Measurements from ENCODE around the gene FGR. TPM values are rescaled to one million over a fixed set of nuclear protein-coding genes. Genes with fewer than 3 reads are reported as not detected.
A peak's percentile ranks its signal among the peaks of the same experiment; 100 is the strongest.

The FGR gene
- total RNA-seq, 1 donor from 2014 or later: not detected

DNA sequence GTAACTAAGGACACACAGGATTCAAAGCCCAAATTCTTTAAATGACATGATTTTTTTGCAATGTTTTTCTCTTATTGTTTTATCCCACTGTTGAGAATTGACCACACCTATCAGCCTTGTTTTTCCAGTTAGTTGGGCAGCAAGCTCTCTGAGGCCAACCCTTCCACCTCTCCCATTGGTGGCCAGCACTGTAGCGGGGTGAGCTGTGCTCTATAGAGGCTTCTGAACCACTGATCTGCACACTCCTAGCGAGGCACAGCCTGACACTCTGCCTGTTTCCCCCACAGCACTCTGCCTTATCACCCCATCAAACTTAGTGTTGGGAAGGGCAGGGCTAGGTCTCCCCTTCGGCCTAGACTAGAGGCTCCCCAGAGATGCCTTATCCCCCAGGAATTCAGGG, 50.5 kb downstream of the FGR start:
- peaks cover 2% of the 10 kb centered on the region for H3K36me3 ChIP-seq (ENCODE audit: insufficient read depth, low read length)
- H3K4me3 Mint-ChIP-seq (ENCODE audit: unreplicated experiment): no peak overlapping the region
- H3K36me3 Mint-ChIP-seq (ENCODE audit: low read depth, unreplicated experiment): peaks cover 22% of the 10 kb centered on the region
- peaks cover 8% of the 10 kb centered on the region for H3K4me1 ChIP-seq (ENCODE audit: insufficient read depth, low read length)
- H3K9me3 Mint-ChIP-seq (ENCODE audit: unreplicated experiment): no peaks in the 10 kb centered on the region
- peaks cover 89% of the 10 kb centered on the region for H3K79me2 ChIP-seq (ENCODE audit: insufficient read depth, low read length)
- TF ChIP-seq CTCF (IDR thresholded peaks at IDR 0.05; ENCODE audit: insufficient read depth, low read depth, low read length): no peak
- no peak overlapping the region for H3K4me3 ChIP-seq (ENCODE audit: insufficient read depth, low read depth, low read length)
- H3K27ac Mint-ChIP-seq (ENCODE audit: unreplicated experiment): peak overlapping the region; percentile 67
- FAIRE-seq: no peak
- H2AFZ ChIP-seq (ENCODE audit: low read depth, low read length): no peak overlapping the region
- H3K27me3 Mint-ChIP-seq (ENCODE audit: low read depth, unreplicated experiment): no peaks in the 10 kb centered on the region
- DNase-seq (ENCODE audit: low read depth): no peak
- H3K27ac ChIP-seq (ENCODE audit: low read depth, low read length): no peak overlapping the region
- no peaks in the 10 kb centered on the region for H3K9me3 ChIP-seq (ENCODE audit: insufficient read depth, low read depth, low read length)
- no peak overlapping the region for H3K9ac ChIP-seq (ENCODE audit: low read length)
- H3K4me1 Mint-ChIP-seq (ENCODE audit: low read depth, unreplicated experiment): peaks cover 37% of the 10 kb centered on the region
- H3K4me2 ChIP-seq (ENCODE audit: low read length): no peak overlapping the region
- H3K27me3 ChIP-seq (ENCODE audit: insufficient read depth, low read length): no peaks in the 10 kb centered on the region
- peaks cover 96% of the 10 kb centered on the region for H4K20me1 ChIP-seq (ENCODE audit: insufficient read depth, low read length)

- no peak for TF ChIP-seq CTCF (IDR thresholded peaks at IDR 0.05; ENCODE audit: insufficient read depth, low read depth, low read length)
- TF ChIP-seq EZH2 (IDR thresholded peaks at IDR 0.05; ENCODE audit: insufficient read depth, low read length): no peak
- H3K79me2 ChIP-seq (ENCODE audit: insufficient read depth, low read length): peaks cover 87% of the 10 kb centered on the region
- FAIRE-seq (no peak), DNase-seq (ENCODE audit: low read depth) (no peak)
- no peak overlapping the region for H2AFZ ChIP-seq (ENCODE audit: low read depth, low read length)
- Mint-ChIP-seq H3K4me3 (ENCODE audit: unreplicated experiment) (peak overlapping the region; percentile 50), H3K36me3 (ENCODE audit: low read depth, unreplicated experiment) (peaks cover 22% of the 10 kb centered on the region), H3K27me3 (ENCODE audit: low read depth, unreplicated experiment) (no peaks in the 10 kb centered on the region), H3K9me3 (ENCODE audit: unreplicated experiment) (no peaks in the 10 kb centered on the region), H3K27ac (ENCODE audit: unreplicated experiment) (peak overlapping the region; percentile 44), H3K4me1 (ENCODE audit: low read depth, unreplicated experiment) (peaks cover 43% of the 10 kb centered on the region)
- H3K4me2 ChIP-seq (ENCODE audit: low read length): no peak overlapping the region
- no peak overlapping the region for H3K27ac ChIP-seq (ENCODE audit: low read depth, low read length)
- H4K20me1 ChIP-seq (ENCODE audit: insufficient read depth, low read length): peaks cover 93% of the 10 kb centered on the region
- H3K4me1 ChIP-seq (ENCODE audit: insufficient read depth, low read length): no peaks in the 10 kb centered on the region
- no peaks in the 10 kb centered on the region for H3K27me3 ChIP-seq (ENCODE audit: insufficient read depth, low read length)
- H3K9ac ChIP-seq (ENCODE audit: low read length): no peak overlapping the region
- H3K9me3 ChIP-seq (ENCODE audit: insufficient read depth, low read depth, low read length): no peaks in the 10 kb centered on the region
- no peaks in the 10 kb centered on the region for H3K36me3 ChIP-seq (ENCODE audit: insufficient read depth, low read length)
- H3K4me3 ChIP-seq (ENCODE audit: insufficient read depth, low read depth, low read length): no peak overlapping the region
These were observed 51.5 kb downstream of the FGR start for GRCh38 chr1:27583479-27583878.

DNA sequence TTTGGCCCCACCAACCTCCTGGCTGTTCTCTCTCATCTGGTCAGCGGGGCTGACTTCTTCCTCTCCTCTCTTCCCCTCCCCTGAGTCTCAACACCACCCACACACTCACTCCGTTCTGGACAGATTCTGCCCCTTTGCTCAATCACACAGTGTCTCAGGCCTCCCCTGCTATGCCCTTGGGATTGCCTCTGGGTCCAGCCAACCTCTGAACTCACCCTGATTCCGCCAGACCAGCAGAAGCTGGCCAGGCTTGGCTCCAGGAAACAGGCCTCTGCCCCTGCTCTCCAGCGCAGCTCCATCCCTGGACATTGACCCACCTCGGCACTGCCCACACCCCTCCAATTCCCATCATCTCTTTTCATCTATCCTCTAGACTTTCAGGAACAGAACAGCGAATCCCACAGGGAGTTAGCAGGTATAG, 53.2 kb downstream of the FGR start:
- Histone ChIP-seq H2AFZ (ENCODE audit: low read depth, low read length) (no peak overlapping the region), H3K27me3 (ENCODE audit: insufficient read depth, low read length) (no peaks in the 10 kb centered on the region), H3K9me3 (ENCODE audit: insufficient read depth, low read depth, low read length) (no peaks in the 10 kb centered on the region), H3K79me2 (ENCODE audit: insufficient read depth, low read length) (peaks cover 82% of the 10 kb centered on the region), H3K4me2 (ENCODE audit: low read length) (no peak overlapping the region), H3K4me1 (ENCODE audit: insufficient read depth, low read length) (peaks cover under 1% of the 10 kb centered on the region), H3K9ac (ENCODE audit: low read length) (no peak overlapping the region), H3K4me3 (ENCODE audit: insufficient read depth, low read depth, low read length) (no peak overlapping the region), H4K20me1 (ENCODE audit: insufficient read depth, low read length) (peaks cover 88% of the 10 kb centered on the region), H3K27ac (ENCODE audit: low read depth, low read length) (no peak overlapping the region), H3K36me3 (ENCODE audit: insufficient read depth, low read length) (no peaks in the 10 kb centered on the region)
- TF ChIP-seq EZH2 (IDR thresholded peaks at IDR 0.05; ENCODE audit: insufficient read depth, low read length) (no peak), CTCF (IDR thresholded peaks at IDR 0.05; ENCODE audit: insufficient read depth, low read depth, low read length) (no peak)
- Mint-ChIP-seq H3K36me3 (ENCODE audit: low read depth, unreplicated experiment) (peaks cover 22% of the 10 kb centered on the region), H3K4me3 (ENCODE audit: unreplicated experiment) (peak overlapping the region; percentile 43), H3K4me1 (ENCODE audit: low read depth, unreplicated experiment) (peaks cover 46% of the 10 kb centered on the region), H3K27me3 (ENCODE audit: low read depth, unreplicated experiment) (no peaks in the 10 kb centered on the region), H3K27ac (ENCODE audit: unreplicated experiment) (peak overlapping the region; percentile 62), H3K9me3 (ENCODE audit: unreplicated experiment) (no peaks in the 10 kb centered on the region)
- FAIRE-seq: no peak
- no peak for DNase-seq (ENCODE audit: low read depth)

Measured in astrocyte (in vitro differentiated cells and primary cell).